A673 (cell line): ENCODE results near the gene CD96. TPM values are rescaled to one million over a fixed set of nuclear protein-coding genes. Genes with fewer than 3 reads are reported as not detected.

Experiments
- BruUV-seq: library from RNA; stranded (reverse); fragments of 400-500 nt; replicated peaks from 2 replicates; lab custom pipeline; 2021; lab: Mats Ljungman, UMichigan
- CTCF ChIA-PET: fragments of 300-600 bp; sonication (Branson Sonifier 250); formaldehyde crosslinking; loops from one replicate; lab custom pipeline; 2022; ENCODE audit warnings: antibody characterized with exemption; lab: Charles Lee
- POLR2A ChIA-PET: fragments of 300-600 bp; sonication (Branson Sonifier 250); formaldehyde crosslinking; loops from one replicate; lab custom pipeline; 2022; ENCODE audit warnings: antibody characterized with exemption; ENCODE audit not compliant: low non-redundant PET; lab: Charles Lee
- DNase-seq: peaks from one replicate; pipeline ENCODE4 v3.0.0-alpha.2; 2015; ENCODE audit warnings: low spot score
- H3K27ac ChIP-seq: fragments of 200-600 bp; sonication (generic); 2 replicates; pipeline ENCODE4 v1.5.1; 2016; ENCODE audit warnings: mixed run types, low read depth, mild to moderate bottlenecking, mixed read lengths, antibody characterized with exemption, low read length; ENCODE audit not compliant: poor library complexity, severe bottlenecking
- H3K27me3 ChIP-seq: fragments of 200-600 bp; sonication (generic); replicated peaks from 2 replicates; pipeline ENCODE4 v1.6.1; 2017; ENCODE audit warnings: mixed run types, low read depth, mild to moderate bottlenecking, mixed read lengths, antibody characterized with exemption, low read length; ENCODE audit not compliant: insufficient read depth, poor library complexity
- H3K36me3 ChIP-seq: fragments of 200-600 bp; sonication (generic); 2 replicates; pipeline ENCODE4 v1.6.1; 2016; ENCODE audit warnings: mixed run types, mild to moderate bottlenecking, mixed read lengths, antibody characterized with exemption, low read length; ENCODE audit not compliant: insufficient read depth, poor library complexity, severe bottlenecking
- H3K4me1 ChIP-seq: fragments of 200-600 bp; sonication (generic); 2 replicates; pipeline ENCODE4 v1.6.1; 2017; ENCODE audit warnings: mixed run types, mild to moderate bottlenecking, mixed read lengths, antibody characterized with exemption, low read length; ENCODE audit not compliant: insufficient read depth, poor library complexity, severe bottlenecking
- H3K4me3 ChIP-seq: fragments of 200-600 bp; sonication (generic); 2 replicates; pipeline ENCODE4 v1.5.1; 2016; ENCODE audit warnings: low read depth, mixed run types, mild to moderate bottlenecking, mixed read lengths, low read length; ENCODE audit not compliant: poor library complexity, severe bottlenecking
- H3K9me3 ChIP-seq: fragments of 200-600 bp; sonication (generic); 2 replicates; pipeline ENCODE4 v1.6.1; 2016; ENCODE audit warnings: mixed run types, low read depth, mild to moderate bottlenecking, mixed read lengths, antibody characterized with exemption, low read length; ENCODE audit not compliant: poor library complexity, severe bottlenecking
- EZH2 ChIP-seq: fragments of 200-600 bp; sonication (generic); IDR thresholded peaks from 2 replicates; pipeline ENCODE4 v1.6.1; 2017; ENCODE audit warnings: borderline replicate concordance, low read depth, mild to moderate bottlenecking, mixed read lengths, antibody characterized with exemption, low read length; ENCODE audit not compliant: poor library complexity, severe bottlenecking
- intact Hi-C: fragments of 100-400 bp; cut with micrococcal nuclease; formaldehyde crosslinking; loops from one replicate; pipeline ENCODE4 v1.10.0; 2022; ENCODE audit not compliant: unreplicated experiment
- total RNA-seq: library from RNA; stranded (reverse); gene quantifications from 2 replicates; pipeline ENCODE4 v1.2.3, GENCODE V29; 2021
- TF ChIP-seq, protein P1 (sequence below): fragments of 300-800, 200-600 bp; sonication (generic); conservative IDR thresholded peaks from 2 replicates; pipeline ENCODE4 v1.5.1; 2017; ENCODE audit warnings: low read depth, mild to moderate bottlenecking, antibody characterized with exemption, low read length, moderate library complexity, mixed read lengths

Gene CD96
- total RNA-seq, 1 experiment from 2014 or later: not detected

DNA sequence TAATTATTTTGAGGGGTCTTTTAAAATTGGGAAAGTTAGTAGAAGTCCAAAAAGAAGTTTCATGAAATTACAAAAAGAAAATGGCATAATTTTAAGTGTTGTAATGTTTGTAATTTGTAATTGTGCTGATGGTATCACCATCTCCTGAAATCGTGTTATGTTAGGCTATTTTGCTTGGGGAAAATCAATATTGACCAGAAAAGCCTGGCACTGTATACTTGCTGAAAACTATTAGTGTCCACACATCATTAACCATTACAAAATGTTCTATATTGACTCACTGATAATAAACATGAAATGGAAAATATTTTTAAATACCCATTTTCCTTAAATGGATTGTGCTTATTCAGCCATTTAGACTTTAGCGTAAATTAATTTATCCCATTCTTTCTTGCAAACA, 93.4 kb downstream of the CD96 start:
- H3K9me3 ChIP-seq: no peaks in the 10 kb centered on the region
- BruUV-seq: no TSS peak
- no peak for TF ChIP-seq EZH2
- TF ChIP-seq, protein P1, sequence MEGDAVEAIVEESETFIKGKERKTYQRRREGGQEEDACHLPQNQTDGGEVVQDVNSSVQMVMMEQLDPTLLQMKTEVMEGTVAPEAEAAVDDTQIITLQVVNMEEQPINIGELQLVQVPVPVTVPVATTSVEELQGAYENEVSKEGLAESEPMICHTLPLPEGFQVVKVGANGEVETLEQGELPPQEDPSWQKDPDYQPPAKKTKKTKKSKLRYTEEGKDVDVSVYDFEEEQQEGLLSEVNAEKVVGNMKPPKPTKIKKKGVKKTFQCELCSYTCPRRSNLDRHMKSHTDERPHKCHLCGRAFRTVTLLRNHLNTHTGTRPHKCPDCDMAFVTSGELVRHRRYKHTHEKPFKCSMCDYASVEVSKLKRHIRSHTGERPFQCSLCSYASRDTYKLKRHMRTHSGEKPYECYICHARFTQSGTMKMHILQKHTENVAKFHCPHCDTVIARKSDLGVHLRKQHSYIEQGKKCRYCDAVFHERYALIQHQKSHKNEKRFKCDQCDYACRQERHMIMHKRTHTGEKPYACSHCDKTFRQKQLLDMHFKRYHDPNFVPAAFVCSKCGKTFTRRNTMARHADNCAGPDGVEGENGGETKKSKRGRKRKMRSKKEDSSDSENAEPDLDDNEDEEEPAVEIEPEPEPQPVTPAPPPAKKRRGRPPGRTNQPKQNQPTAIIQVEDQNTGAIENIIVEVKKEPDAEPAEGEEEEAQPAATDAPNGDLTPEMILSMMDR: no peak
- no peaks in the 10 kb centered on the region for H3K36me3 ChIP-seq
- H3K4me3 ChIP-seq: no peak overlapping the region
- intact Hi-C loops: no loop called here
- no peak for DNase-seq
- ChIA-PET CTCF (no interaction called here), POLR2A (no interaction called here)
- no peaks in the 10 kb centered on the region for H3K4me1 ChIP-seq
- no peak overlapping the region for H3K27ac ChIP-seq
- H3K27me3 ChIP-seq: no peaks in the 10 kb centered on the region

- no peak for DNase-seq
- no TSS peak for BruUV-seq
- Histone ChIP-seq H3K27ac (no peak overlapping the region), H3K4me3 (no peak overlapping the region), H3K36me3 (no peaks in the 10 kb centered on the region), H3K4me1 (no peaks in the 10 kb centered on the region), H3K27me3 (no peaks in the 10 kb centered on the region), H3K9me3 (no peaks in the 10 kb centered on the region)
- POLR2A ChIA-PET: no interaction called here
- TF ChIP-seq EZH2: no peak
- TF ChIP-seq, protein P1: no peak
- CTCF ChIA-PET: no interaction called here
- intact Hi-C loops: no loop called here
Observed at GRCh38 chr3:111636366-111636885, 94.4 kb downstream of the CD96 start.

GRCh38 chr3:111639316-111639715, 97.3 kb downstream of the CD96 start:
- Histone ChIP-seq H3K9me3 (no peaks in the 10 kb centered on the region), H3K27ac (no peak overlapping the region), H3K4me1 (no peaks in the 10 kb centered on the region), H3K27me3 (no peaks in the 10 kb centered on the region), H3K36me3 (no peaks in the 10 kb centered on the region), H3K4me3 (no peak overlapping the region)
- CTCF ChIA-PET: no interaction called here
- intact Hi-C loops: no loop called here
- POLR2A ChIA-PET: no interaction called here
- TF ChIP-seq, protein P1: no peak
- TF ChIP-seq EZH2: no peak
- BruUV-seq: no TSS peak
- DNase-seq: no peak
